IMR-90 (cell line): ENCODE measurements around the gene MERTK. TPM values are rescaled to one million over a fixed set of nuclear protein-coding genes. Genes with fewer than 3 reads are reported as not detected.

Experiments used
- ATAC-seq: fragments of 200-7000 bp; cut with Tn5 transposase; 2 replicates; pipeline ENCODE4 v1.9.1; 2020; ENCODE audit warnings: low read depth, mild to moderate bottlenecking, moderate library complexity
- BruUV-seq: library from RNA; stranded (reverse); fragments of 400-500 nt; replicated peaks from 2 replicates; lab custom pipeline; 2021; lab: Mats Ljungman, UMichigan
- CTCF ChIA-PET: fragments of 300-600 bp; formaldehyde crosslinking; extraction: SDS; loops from one replicate; lab custom pipeline; 2021; ENCODE audit warnings: antibody characterized with exemption; lab: Yijun Ruan, JAX
- POLR2A ChIA-PET: fragments of 300-600 bp; sonication (Branson Sonifier 250); formaldehyde crosslinking; loops from one replicate; lab custom pipeline; 2022; ENCODE audit warnings: antibody characterized with exemption; ENCODE audit not compliant: unreplicated experiment; lab: Charles Lee
- DNase-seq: peaks from one replicate; pipeline ENCODE4 v3.0.0; 2013
- H2AFZ ChIP-seq: replicated peaks from 2 replicates; pipeline ENCODE3; 2013; ENCODE audit warnings: low read length, mild to moderate bottlenecking; ENCODE audit not compliant: poor library complexity
- H2AK5ac ChIP-seq: 2 replicates; pipeline ENCODE4 v1.6.1; 2013; ENCODE audit warnings: low read depth, low read length, inconsistent platforms
- H2AK9ac ChIP-seq: replicated peaks from 2 replicates; pipeline ENCODE3; 2013; ENCODE audit warnings: mild to moderate bottlenecking, low read depth, low read length, moderate library complexity; ENCODE audit not compliant: poor library complexity
- H2BK120ac ChIP-seq: 2 replicates; pipeline ENCODE4 v1.6.1; 2013; ENCODE audit warnings: low read depth, low read length, inconsistent platforms
- H2BK15ac ChIP-seq: 3 replicates; pipeline ENCODE4 v1.6.1; 2013; ENCODE audit warnings: low read depth, low read length, inconsistent platforms
- H2BK20ac ChIP-seq: 2 replicates; pipeline ENCODE4 v1.6.1; 2013; ENCODE audit warnings: low read depth, mild to moderate bottlenecking, inconsistent platforms, low read length, moderate library complexity
- H2BK5ac ChIP-seq: 2 replicates; pipeline ENCODE4 v1.6.1; 2013; ENCODE audit warnings: mild to moderate bottlenecking, low read depth, low read length, inconsistent platforms; ENCODE audit not compliant: poor library complexity, severe bottlenecking
- H3K14ac ChIP-seq: replicated peaks from 2 replicates; pipeline ENCODE4 v1.6.1; 2013; ENCODE audit warnings: low read depth, low read length, inconsistent platforms
- H3K18ac ChIP-seq: 2 replicates; pipeline ENCODE4 v1.6.1; 2013; ENCODE audit warnings: low read depth, low read length, control low read depth
- H3K23ac ChIP-seq: 2 replicates; pipeline ENCODE4 v1.6.1; 2013; ENCODE audit warnings: low read depth, low read length, inconsistent platforms
- H3K27ac ChIP-seq: 2 replicates; pipeline ENCODE4 v1.5.1; 2013; ENCODE audit warnings: mild to moderate bottlenecking, control low read depth, low read length; ENCODE audit not compliant: insufficient read depth
- H3K27me3 ChIP-seq: 2 replicates; pipeline ENCODE4 v1.6.1; 2013; ENCODE audit warnings: low read length; ENCODE audit not compliant: control insufficient read depth, insufficient read depth
- H3K36me3 ChIP-seq: 2 replicates; pipeline ENCODE4 v1.6.1; 2013; ENCODE audit warnings: low read length, mixed read lengths; ENCODE audit not compliant: control insufficient read depth, insufficient read depth
- H3K4ac ChIP-seq: 2 replicates; pipeline ENCODE4 v1.6.1; 2013; ENCODE audit warnings: low read depth, low read length, inconsistent platforms
- H3K4me1 ChIP-seq: 2 replicates; pipeline ENCODE4 v1.6.1; 2013; ENCODE audit warnings: low read length, mixed read lengths; ENCODE audit not compliant: control insufficient read depth, insufficient read depth
- H3K4me2 ChIP-seq: 2 replicates; pipeline ENCODE4 v1.6.1; 2013; ENCODE audit warnings: low read depth, mild to moderate bottlenecking, control low read depth, low read length, moderate library complexity
- H3K4me3 ChIP-seq: 2 replicates; pipeline ENCODE4 v1.5.1; 2013; ENCODE audit warnings: low read depth, mild to moderate bottlenecking, control low read depth, low read length, moderate library complexity; ENCODE audit not compliant: insufficient read depth
- H3K56ac ChIP-seq: 2 replicates; pipeline ENCODE4 v1.6.1; 2013; ENCODE audit warnings: low read length, inconsistent platforms; ENCODE audit not compliant: insufficient read depth; ENCODE audit errors: extremely low read depth
- H3K79me1 ChIP-seq, 2 experiments: 2 replicates each; pipeline ENCODE4 v1.6.1; 2013; ENCODE audit warnings: low read length in 2 of 2, inconsistent platforms in 1 of 2, low read depth in 1 of 2
- H3K9ac ChIP-seq: 2 replicates; pipeline ENCODE4 v1.6.1; 2013; ENCODE audit warnings: low read depth, low read length, control low read depth
- H3K9me1 ChIP-seq: 2 replicates; pipeline ENCODE4 v1.6.1; 2013; ENCODE audit warnings: low read length, inconsistent platforms; ENCODE audit not compliant: insufficient read depth
- H3K9me3 ChIP-seq: 2 replicates; pipeline ENCODE4 v1.6.1; 2013; ENCODE audit warnings: low read length; ENCODE audit not compliant: control insufficient read depth, insufficient read depth
- H4K20me1 ChIP-seq: 2 replicates; pipeline ENCODE4 v1.6.1; 2013; ENCODE audit warnings: low read length, inconsistent platforms; ENCODE audit not compliant: insufficient read depth
- H4K5ac ChIP-seq: 2 replicates; pipeline ENCODE4 v1.6.1; 2013; ENCODE audit warnings: mild to moderate bottlenecking, low read depth, low read length, control low read depth
- H4K8ac ChIP-seq, 2 experiments: 2 replicates each; pipeline ENCODE4 v1.6.1; 2013; ENCODE audit warnings: low read depth in 2 of 2, low read length in 2 of 2, control low read depth in 1 of 2, inconsistent platforms in 1 of 2
- H4K91ac ChIP-seq: 2 replicates; pipeline ENCODE4 v1.6.1; 2013; ENCODE audit warnings: low read depth, low read length, inconsistent platforms; ENCODE audit not compliant: insufficient read depth
- BHLHE40 ChIP-seq: fragments of 150-350 bp; IDR thresholded peaks from 2 replicates; pipeline ENCODE4 v1.6.1; 2016; ENCODE audit warnings: mild to moderate bottlenecking, low read depth, low read length
- CEBPB ChIP-seq: IDR thresholded peaks from 2 replicates; pipeline ENCODE4 v1.6.1; 2012; ENCODE audit warnings: low read depth, low read length, improper control_type of control experiment
- CTCF ChIP-seq: conservative IDR thresholded peaks from 2 replicates; pipeline ENCODE4 v1.5.1; 2012; ENCODE audit warnings: mild to moderate bottlenecking, low read depth, low read length, improper control_type of control experiment
- FOS ChIP-seq: fragments of 150-350 bp; IDR thresholded peaks from 2 replicates; pipeline ENCODE4 v1.6.1; 2016; ENCODE audit warnings: low read depth, low read length
- MAFK ChIP-seq: IDR thresholded peaks from 2 replicates; pipeline ENCODE4 v1.6.1; 2012; ENCODE audit warnings: low read depth, low read length, improper control_type of control experiment
- POLR2A ChIP-seq: IDR thresholded peaks from 2 replicates; pipeline ENCODE4 v1.6.1; 2012; ENCODE audit warnings: mild to moderate bottlenecking, low read depth, low read length
- RAD21 ChIP-seq: IDR thresholded peaks from 2 replicates; pipeline ENCODE4 v1.6.1; 2012; ENCODE audit warnings: low read length, improper control_type of control experiment
- RCOR1 ChIP-seq: IDR thresholded peaks from 2 replicates; pipeline ENCODE4 v1.6.1; 2012; ENCODE audit warnings: mild to moderate bottlenecking, low read length, improper control_type of control experiment; ENCODE audit not compliant: insufficient replicate concordance
- WGBS, 2 experiments: methylation state at CpG; one replicate each; pipeline versions ENCODE4 v1.1.5 to v1.1.7; 2013; ENCODE audit warnings: missing lambda C conversion rate in 2 of 2; ENCODE audit not compliant: insufficient read length in 1 of 2; ENCODE audit errors: extremely low coverage in 2 of 2; 5-methylcytosine and 5-hydroxymethylcytosine counted together
- dilution Hi-C: fragments of 300-500 bp; cut with HindIII; formaldehyde crosslinking; loops from one replicate; pipeline ENCODE4 v1.14.3; 2018; ENCODE audit warnings: low sequenced_read_pairs; ENCODE audit not compliant: unreplicated experiment
- in situ Hi-C: fragments of 300-500 bp; cut with MboI; formaldehyde crosslinking; loops from 3 replicates; pipeline ENCODE4 v1.14.3; 2019; ENCODE audit warnings: low sequenced_read_pairs, inconsistent platforms, mixed read lengths
- intact Hi-C: fragments of 100-400 bp; cut with micrococcal nuclease; formaldehyde crosslinking; loops from 2 replicates; pipeline ENCODE4 v1.10.0; 2022
- polyA plus RNA-seq, 3 experiments: library from polyadenylated mRNA; depleted of rRNA; stranded (reverse); fragments of >200 nt; gene quantifications; 2 replicates each; pipeline ENCODE4 v1.2.3, GENCODE V29; 2012; ENCODE audit warnings: low replicate concordance in 1 of 3
- total RNA-seq: library from RNA; depleted of rRNA; stranded (reverse); fragments of >200 nt; gene quantifications from 2 replicates; pipeline ENCODE4 v1.2.3, GENCODE V29; 2012

Gene MERTK
- total and polyA plus RNA-seq, 2 of the 4 experiments (the other 2 are of a cell fraction): 0.36 to 0.62 TPM

- Histone ChIP-seq H4K20me1 (peaks cover 22% of the 10 kb centered on the region), H3K4me2 (peak overlapping the region; percentile 73), H3K4me1 (peaks cover 12% of the 10 kb centered on the region), H2BK5ac (peak overlapping the region; percentile 91), H3K9me1 (peaks cover 14% of the 10 kb centered on the region), H3K36me3 (peaks cover 9% of the 10 kb centered on the region), H3K14ac (peak overlapping the region; percentile 99), H3K4me3 (peak overlapping the region; percentile 67), H3K27ac (peak overlapping the region; percentile 87), H3K4ac (peak overlapping the region; percentile 97), H3K9me3 (no peaks in the 10 kb centered on the region), H4K8ac (peak overlapping the region; percentile 57 to 90), H3K18ac (peak overlapping the region; percentile 39; the same call in 1 of the 2 replicates), H4K5ac (peak overlapping the region; percentile 73), H2BK15ac (peak overlapping the region; percentile 69; the same call in 1 of the 3 replicates), H3K23ac (peak overlapping the region; percentile 96), H2BK120ac (peak overlapping the region; percentile 90), H2BK20ac (0 out of 2 replicates have a peak overlapping the region, but pooled peaks have one; percentile 34), H2AFZ (peak overlapping the region; percentile 92), H2AK5ac (peak overlapping the region; percentile 80), H2AK9ac (peak overlapping the region; percentile 100), H3K9ac (peak overlapping the region; percentile 90), H4K91ac (peak overlapping the region; percentile 95), H3K27me3 (no peaks in the 10 kb centered on the region), H3K56ac (peak overlapping the region; percentile 85), H3K79me1 (peaks cover 25 to 43% of the 10 kb centered on the region in 2 experiments)
- intact Hi-C loops: loop anchor here (1.0 to 5.0 kb wide), 3 partner anchors 10 to 221 kb away; partner anchors contain the start of gene ZC3H6
- ATAC-seq (peak; percentile 5), DNase-seq (peak; percentile 95)
- ChIA-PET POLR2A (no interaction called here), CTCF (no interaction called here)
- BruUV-seq: no TSS peak
- WGBS, 2 experiments: 0% methylated on average over 26 of the region's 42 CpGs; no CpG with 5 or more reads in 1 of the 2 experiments
- dilution Hi-C loops: no loop called here
- TF ChIP-seq BHLHE40 (peak; percentile 38; the same call in 1 of the 2 replicates), RAD21 (no peak), POLR2A (peak; percentile 54; the same call in 1 of the 2 replicates), CEBPB (peak; percentile 89), MAFK (no peak), RCOR1 (no peak), FOS (peak; percentile 91), CTCF (no peak)
- in situ Hi-C loops: no loop called here
Observed at GRCh38 chr2:112055730-112056625, 157.6 kb downstream of the MERTK start.
